Esophagus squamous epithelium (tissue), 4 donors: ENCODE results near the gene RNF32.

Source experiments
- CTCF ChIP-seq, 6 experiments: fragments of 450-650 bp in 4 of 6; fragments of 200-600 bp in 2 of 6; sonication (generic) in 2 of 6; IDR thresholded peaks; one replicate each; pipeline ENCODE4 v1.5.1; 2016 to 2019; ENCODE audit warnings: antibody characterized with exemption in 6 of 6, mild to moderate bottlenecking in 4 of 6, moderate library complexity in 4 of 6
- POLR2A ChIP-seq, 4 donors: fragments of 450-650 bp; IDR thresholded peaks; one replicate each; pipeline ENCODE4 v1.6.1; 2017; ENCODE audit warnings: antibody characterized with exemption in 4 of 4, mild to moderate bottlenecking in 4 of 4, moderate library complexity in 3 of 4

DNA sequence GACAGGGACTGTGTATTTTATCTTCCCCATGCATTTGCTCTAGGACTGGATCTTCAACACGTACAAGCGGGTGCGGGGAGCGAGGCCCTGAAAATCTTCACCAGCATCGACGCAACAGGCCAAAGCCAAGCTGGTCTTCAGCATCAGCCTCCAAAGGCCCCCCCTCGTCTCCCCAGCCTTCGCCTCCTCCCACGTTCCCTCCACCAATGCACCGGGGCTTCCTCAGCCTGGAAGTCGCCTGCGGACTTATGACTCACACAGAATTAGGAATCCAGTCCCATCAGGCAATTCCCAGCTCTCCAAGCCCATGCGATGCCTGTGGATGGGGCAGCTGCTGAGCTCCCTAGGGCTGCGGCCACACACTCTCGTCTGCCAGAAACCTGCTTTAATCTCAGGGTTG lies 36.3 kb upstream of the RNF32 start:
- TF ChIP-seq POLR2A (IDR thresholded peaks at IDR 0.05) (no peak), CTCF (IDR thresholded peaks at IDR 0.05) (no peak)
